Activated CD4-positive, CD25-positive, alpha-beta regulatory T cell treated with anti-CD3 and anti-CD28 coated beads, Interleukin-2, amount 50 U/mL, for 16 hours (primary cell): Measurements from ENCODE around the gene TNS1.

Source experiments
- DNase-seq: peaks from one replicate; pipeline ENCODE4 v3.0.0-alpha.2; 2020; ENCODE audit warnings: low read depth, low spot score

Gene TNS1

GRCh38 chr2:217913436-217913835 is 89.4 kb downstream of the TNS1 start:
- no peak for DNase-seq

DNA sequence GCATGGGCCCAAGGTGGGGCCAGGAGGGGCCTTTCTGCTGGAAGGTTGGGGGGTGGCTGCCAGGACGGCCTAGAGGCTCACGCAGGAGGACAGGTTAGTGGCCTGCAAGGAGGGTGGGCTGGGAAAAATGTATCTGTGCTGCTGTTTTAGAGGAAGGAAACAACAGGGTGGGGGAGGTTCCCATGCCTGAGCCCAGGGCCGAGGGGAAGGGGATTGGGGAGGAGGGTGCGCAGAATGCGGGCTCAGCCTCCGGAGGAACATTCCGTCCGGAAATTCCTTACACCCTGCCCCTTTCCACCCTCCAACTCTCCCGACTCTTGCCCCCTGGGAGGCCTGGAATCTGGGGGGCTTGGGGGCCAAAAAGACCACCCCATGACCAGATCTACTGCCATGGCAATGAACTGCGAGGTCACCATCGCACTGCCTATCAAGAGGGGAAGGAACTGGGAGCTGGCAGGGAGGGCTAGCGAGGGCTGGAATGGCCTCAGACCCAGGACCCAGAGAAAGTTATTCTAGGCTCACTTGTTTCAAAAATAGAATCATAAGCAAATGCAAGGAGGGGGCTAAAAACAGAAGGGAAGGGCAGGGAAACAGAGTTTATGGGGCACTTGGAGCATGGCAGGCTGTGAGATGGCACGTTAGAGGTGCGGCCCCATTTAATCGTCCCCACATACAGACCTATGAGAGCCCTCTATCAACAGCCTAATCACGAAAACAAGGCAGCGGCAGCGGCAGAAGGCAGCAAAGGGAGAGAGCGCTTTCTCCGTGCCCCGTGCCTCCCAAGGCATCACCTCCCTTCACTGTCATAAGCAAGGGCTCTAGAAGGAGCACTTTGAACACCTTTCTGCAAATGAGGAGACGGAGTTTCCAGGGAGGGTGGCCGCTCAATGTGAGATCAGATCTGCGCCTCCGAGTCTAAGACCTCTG is 90.4 kb downstream of the TNS1 start:
- DNase-seq, result no peak

DNA sequence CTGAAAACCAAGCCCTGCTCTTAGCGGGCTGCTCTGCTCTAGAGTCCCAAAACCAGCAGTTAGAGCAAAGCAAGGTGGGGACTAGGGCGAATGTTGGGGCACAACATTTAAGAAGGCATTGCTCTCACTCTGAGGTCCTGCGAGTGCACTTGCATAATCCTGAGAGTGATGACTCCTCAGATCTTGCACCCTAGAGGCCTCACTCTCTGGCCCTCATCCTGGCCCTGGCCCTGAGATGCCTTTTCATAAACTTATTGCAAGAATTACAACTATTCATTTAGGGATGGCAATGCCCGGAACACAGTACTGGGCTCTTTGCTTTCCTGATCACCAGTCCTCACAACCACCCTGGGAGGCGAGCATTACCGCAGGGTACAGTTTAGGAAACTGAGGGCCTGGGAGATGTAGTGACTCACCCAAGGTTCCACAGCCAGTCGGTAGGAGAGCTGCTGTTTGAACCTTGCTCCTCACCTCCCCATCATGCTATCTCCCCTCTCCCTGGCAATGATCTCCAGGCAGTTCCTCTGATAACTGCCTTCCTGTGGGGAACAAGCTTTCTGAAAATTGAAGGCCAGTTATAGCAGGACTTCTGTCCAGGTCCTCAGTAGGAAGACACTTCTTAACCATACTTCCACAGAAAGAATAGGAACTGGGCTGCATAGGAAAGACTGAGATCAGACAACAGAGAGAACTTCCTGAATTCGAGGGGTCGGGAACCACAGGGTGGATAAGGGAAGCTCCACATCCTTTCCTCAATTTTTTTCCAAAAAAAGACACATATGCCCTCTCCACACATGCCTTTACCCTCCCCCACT is 91.3 kb downstream of the TNS1 start:
- DNase-seq, result no peak

- DNase-seq, result no peak
These were observed 92.0 kb downstream of the TNS1 start for GRCh38 chr2:217910875-217911212.

- DNase-seq, result no peak
These were observed 93.5 kb downstream of the TNS1 start for GRCh38 chr2:217909156-217909820.

DNA sequence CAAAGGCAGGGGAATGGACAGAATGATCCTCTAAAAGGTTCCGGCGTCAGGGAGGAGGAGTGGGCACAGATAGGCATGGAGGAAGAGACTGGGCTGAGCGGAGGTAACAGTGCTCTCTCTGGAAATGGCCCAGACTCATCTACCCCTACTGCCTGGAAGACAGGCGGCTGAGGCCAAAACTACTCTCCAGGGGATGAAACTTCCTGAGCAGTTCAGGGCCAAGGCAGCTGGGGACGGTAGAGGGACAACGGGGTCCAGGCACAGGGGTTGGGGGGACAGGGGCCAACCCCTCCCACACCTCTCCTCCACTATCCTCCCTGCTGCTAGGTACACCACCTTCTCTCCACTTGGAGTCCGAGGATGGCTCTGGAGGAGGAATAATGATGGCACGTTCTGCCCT is 94.3 kb downstream of the TNS1 start:
- no peak for DNase-seq

DNA sequence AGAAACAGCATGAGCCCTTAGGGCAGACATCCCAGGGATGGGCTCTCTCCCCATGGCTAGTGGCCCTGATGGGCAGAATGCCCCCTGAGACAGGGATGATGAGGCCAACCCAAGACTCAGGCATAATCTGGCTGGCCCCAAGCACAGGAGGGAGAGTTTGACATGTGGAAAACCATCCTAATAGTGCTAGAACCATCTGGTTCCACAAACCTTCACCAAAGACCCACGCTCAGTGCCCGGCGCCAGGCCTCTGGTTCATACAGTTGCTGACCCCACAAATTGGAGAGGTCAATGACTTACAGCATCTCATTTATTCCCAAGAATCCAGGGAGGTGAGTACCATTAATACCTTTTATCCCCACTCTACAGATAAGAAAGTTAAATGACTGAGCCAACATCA is 95.5 kb downstream of the TNS1 start:
- DNase-seq, result no peak

GRCh38 chr2:217906798-217907197 is 96.0 kb downstream of the TNS1 start:
- DNase-seq, result no peak

DNA sequence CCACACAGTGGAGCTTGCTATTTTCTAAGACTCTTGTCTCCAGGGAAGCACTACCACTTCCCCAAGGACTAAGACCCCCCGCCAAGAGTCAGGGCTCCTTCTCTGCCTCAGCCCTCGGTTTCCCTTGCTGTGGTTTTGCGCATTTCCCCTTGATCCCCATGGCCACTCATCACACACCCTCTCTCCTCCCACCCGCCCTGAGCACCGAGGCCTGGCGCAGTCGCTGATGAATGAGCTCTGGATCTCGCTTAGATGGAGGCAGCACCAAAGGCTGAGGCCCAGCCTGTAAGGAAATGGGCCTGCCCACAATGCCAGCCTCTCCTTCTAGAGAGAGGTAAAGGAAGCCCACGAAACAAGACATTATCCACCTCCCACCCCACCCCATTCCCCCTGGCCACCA is 96.9 kb downstream of the TNS1 start:
- DNase-seq, result no peak

DNA sequence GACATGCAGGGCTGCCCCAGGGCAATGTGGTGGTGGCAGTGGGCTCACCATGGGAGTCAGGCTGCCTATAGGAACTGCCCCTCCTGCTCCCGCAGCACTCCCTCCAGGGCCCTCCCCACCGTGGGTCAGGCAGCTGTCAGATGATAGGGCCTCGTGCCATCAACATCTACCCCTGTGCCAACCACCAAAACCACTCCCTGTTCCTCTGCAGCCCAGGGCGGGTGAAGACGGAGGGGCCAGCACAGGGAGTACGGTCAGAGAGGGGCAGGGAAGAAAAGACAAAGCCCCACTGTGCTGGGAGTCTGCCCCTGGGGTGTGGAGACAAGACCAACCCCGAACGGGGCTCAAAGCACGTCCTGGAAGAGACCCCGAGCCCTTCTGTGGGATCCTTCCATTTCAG is 97.4 kb downstream of the TNS1 start:
- no peak for DNase-seq

GRCh38 chr2:217904614-217904965 is 98.2 kb downstream of the TNS1 start:
- DNase-seq, result no peak

DNA sequence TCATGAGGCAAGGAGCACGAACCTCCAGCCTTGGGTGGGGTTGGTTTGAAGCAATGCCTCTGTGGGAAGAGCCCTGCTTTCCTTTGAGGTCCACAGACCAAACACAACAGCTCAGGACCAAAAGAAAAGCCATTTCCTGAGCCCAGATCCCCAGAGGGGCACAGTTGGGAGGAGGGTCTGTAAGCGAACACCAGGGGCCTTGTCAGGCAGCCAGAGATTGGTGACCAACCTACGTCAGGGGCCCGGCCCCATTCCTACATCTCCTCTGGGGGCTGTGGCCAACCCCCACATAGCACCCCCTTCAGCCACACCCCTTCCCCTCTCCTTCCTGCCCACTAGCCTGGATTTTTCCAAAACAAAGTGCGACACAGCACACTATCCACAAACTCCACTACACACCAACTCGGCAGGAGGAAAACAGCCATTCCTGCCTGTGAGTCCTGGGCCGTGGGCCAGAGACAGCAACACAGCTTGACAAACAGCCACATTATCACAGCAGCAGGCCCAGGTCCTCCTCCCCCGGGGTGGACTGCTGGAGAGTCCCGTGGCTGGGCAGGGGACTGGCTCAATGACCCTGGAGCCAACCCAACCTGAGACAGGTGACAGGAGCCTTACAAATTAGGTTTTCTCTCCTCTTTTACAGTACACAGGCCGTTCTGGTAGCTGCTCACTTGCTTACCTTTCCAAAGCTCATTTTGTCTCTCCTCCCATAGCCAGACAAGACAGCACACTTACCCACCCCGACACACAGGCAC is 98.8 kb downstream of the TNS1 start:
- DNase-seq, result no peak

- DNase-seq, result no peak
These were observed 99.5 kb downstream of the TNS1 start for GRCh38 chr2:217903142-217903858.

- no peak for DNase-seq
These were observed 100.2 kb downstream of the TNS1 start for GRCh38 chr2:217902379-217903141.

- DNase-seq, result no peak
These were observed 100.9 kb downstream of the TNS1 start for GRCh38 chr2:217901835-217902378.

DNA sequence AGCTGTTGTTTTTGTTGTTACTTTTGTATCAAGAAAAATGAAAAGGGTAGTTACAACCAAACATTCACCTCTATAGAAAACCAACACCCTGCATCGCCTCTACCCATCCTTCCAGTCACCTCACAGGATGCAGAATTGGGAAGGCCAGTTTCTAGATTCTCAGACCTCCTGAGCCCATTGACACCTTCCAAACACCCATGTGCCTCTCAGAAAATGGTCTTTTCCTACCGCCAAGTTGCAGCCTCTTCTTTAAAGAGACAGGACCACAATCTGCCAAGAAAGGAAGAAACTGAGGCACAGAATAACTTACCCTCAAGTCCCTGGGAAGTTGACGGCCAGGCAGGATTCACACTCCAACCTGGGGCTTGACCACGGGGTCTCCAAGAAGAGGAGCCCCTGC is 101.4 kb downstream of the TNS1 start:
- no peak for DNase-seq

- DNase-seq, result no peak
These were observed 101.9 kb downstream of the TNS1 start for GRCh38 chr2:217900780-217901360.

DNA sequence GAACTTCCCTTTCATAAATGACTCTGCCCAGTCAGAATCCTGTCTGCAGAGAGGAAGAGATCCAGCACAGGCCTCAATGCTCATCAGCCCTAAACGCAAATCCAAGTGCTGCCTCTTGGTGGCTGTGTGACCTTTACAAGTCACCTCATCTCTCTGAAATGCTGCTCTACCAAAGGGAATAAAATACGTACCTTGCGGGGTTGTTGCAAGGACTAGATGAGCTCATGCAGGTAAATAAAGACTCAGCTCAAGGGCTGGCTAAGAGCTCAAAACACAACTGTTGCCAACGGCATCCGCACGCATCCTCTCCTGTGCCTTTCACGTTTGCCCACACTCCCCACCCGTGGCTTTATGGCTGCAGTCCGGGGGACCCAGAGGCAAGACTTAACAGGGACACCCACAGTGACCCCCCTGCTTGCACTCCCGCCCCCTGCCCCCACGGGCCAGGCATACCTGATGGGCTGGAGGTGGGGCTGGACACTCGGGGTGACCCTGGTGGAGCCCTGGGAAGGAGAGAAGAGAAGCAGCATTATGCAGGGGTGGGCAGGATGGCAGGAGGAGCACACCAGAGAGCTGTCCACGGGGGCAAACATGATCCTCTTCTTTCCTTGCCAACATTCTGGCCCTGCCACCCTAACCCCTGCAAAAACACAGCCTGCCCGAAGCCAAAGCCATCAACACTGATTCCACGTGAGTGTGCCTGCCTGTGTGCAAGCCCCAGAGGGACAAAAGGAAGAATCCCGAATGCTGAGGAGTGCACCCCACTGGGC is 102.6 kb downstream of the TNS1 start:
- DNase-seq, result no peak
